Measurements from ENCODE around the gene DRD4.

DRD4 gene

DNA sequence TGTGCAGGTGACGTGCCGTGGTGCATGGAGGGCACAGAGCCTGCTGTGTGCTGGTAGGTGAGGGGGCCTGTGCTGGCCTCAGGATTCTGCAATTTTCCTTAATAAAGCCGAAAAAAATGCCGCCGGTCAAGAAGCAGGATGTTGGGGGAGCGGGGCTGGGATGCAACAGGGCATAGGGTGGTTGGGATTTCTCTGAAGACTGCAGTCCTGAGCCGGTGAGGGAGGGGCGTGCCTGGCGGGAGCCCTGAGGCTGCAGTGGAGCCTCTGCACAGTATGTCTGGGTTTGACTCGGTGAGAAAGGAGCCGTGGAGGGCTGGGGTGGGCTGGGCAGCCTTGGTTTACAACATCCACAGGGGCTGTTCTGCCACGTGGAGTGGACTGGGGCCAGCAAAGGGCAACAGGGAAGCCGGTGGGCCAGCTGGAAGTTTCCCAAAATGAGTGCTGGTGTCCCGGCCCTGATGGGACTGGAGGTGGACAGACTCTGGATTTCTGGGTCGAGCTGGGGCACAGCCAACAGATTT lies 13.7 kb upstream of the DRD4 start:
- DNase-seq, result no peak

DNA sequence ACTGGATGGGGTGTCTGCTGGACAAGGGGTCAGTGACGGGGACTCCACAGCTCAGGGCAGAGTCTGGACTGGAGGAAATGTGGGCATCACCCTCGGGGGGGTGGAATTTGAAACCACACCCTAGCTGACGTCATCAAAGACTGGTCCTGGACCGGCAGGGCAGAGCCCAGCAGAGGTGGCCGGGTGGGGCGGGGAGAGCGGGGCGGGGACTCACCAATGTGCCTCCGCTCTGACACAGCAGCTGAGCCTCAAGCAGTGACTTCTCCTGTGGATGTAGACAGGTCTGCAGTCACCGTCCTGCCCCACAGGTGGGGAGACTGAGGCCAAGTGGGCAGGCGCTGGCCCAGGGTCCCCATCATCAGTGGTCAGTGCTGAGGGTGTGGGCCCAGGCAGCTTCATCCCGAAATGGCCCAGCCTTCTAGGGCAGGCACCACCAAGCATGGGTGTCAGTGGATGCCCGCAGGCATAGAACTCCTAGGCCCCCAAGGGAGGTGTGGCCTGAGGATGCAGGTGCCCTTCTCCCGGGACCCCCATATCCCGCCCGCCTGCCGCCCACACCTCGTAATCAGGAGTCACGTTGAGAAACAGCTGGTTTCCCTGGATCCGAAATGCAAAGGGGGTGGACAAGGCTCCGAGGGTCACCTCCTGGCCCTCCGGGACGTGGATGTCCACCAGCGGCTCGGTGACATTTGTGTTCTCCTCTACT lies 12.9 kb upstream of the DRD4 start:
- DNase-seq, result no peak

DNA sequence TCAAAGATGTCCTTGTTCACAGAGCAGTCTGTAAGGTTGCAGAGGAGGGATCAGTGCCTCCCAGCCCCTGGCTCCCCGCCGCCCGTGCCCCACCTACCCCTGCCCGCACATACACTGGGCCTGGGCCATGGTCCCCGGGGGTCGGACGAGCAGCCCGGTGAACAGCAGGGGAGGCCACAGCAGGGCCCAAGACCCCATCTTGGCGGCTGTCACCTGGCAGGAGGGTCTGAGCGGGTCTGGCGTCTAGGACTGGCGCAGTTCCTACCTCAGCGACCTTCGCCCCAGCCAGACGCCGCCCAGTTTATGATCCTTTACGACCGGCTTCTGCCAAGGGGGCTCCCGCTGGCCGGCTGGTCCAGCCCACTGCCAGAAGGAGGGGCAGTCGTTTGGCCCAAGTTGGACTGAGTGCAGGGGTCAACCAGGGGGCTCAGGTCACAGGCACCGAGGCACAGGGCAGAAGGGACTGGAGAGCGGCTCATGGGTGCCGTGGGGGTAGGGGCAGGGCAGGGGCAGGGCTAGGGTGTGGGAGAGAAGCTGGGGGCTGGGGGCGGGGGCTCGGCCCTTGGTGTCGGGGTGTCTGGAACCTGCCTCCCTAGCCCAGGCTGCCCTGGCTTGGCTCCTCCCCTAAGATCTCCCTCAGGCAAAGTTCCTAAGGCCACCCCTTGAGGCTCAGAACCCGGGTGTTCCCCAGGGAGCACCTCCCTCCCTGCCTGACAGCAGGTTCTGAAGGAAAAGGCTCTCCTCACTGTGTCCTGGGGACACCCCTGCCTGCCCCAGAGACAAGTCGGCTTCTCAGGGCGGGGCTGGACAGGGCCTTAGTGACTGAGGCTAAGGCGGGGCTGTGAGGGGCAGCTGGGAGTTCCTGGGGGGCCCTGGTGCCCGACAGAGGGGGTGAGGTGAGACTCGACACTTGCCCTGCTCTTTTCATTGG lies 12.1 kb upstream of the DRD4 start, which contains the start of gene CDHR5:
TSS of gene CDHR5 (minus strand) at position 251 of the 931 bp plus-strand sequence. CDS start at position 198, 53 bp downstream.
- no peak for DNase-seq

DNA sequence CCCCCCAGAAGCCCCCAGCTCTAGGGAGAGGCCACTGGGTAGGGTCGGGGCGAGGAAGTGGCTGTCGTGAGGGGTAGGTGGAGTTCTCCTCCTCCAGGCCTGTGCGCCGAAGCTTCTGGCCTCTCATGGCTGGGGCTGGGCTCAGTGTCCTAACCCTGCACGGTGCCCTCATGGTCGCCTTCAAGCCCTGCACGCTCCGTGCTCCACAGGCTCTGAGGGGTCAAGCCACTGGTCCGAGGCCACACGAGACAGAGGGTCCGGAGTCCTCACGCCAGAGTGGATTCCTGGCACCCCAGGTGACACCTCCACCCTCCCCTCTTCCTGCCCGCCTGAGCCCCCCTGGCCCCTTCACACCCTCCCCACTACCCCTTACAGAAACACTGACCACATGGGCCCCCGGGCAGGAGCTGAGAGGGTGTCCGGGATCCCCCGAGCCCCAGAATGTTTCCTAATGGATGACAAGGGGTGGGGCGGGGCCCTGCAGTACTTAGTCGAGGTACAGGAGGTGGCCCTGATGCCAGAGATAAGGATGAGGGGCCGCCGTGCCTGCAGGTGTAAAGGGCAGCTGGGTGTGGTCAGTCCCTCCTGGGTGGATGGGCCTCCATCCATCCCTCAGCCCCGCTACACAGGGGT lies 11.3 kb upstream of the DRD4 start:
- DNase-seq, result no peak

DNA sequence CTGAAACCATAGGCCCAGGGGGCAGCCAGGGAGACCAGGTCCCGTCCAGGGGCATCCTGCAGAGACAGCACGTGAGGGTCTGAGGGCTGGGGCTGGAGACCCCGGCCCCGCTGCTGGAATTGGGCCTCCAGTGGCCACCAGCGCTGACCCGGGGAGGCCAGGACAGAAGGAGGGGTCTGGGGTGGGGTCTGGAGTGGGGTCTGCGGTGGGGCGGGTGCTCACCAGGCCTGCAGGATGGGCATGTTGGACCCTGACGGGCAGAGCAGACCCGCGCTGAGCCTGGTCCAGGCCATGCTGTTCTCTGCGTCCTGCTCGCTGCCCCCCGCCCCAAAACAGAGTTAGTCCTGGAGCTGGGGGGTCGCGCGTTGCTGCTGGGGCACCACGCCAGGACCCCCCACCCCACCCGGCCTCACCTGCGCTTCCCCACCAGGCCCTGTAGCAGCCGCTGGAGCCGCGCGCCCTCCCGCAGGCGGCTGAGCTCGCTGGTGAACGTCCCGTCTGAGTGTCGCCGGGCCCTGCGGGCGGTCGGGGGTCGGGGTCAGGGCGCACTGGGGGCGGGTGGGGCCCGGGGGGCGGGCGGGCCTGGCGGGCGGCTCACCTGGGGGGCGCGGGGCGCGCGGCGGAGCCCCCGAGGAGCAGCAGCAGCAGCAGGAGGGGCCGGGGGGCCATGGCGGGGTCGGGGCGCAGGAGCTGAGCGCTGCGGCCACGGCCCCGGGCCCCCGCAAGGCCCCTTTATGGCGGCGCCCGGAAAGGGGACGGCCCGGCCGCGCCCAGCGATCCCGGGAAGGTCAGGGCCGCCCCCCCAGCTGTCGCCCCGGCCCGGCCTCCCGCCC lies 10.4 kb upstream of the DRD4 start, which contains the start of gene SCT:
TSS of gene SCT (minus strand) at position 707 of the 833 bp plus-strand sequence. CDS start at position 669, 38 bp downstream.
- DNase-seq, result no peak

DNA sequence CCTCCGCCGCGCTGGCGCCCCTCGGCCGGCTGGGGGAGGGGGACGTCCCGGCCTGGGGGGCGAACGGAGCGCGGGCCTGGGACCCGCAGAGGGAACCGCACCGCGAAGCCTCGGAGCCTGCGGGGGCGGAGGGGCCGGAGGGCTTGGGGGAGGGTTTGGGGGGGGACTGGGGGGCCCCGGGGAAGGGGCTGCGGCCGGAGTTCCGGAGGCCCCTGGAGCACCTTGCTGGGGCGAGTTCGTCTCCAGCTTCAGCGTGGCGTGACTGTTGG lies 9.8 kb upstream of the DRD4 start:
- no peak for DNase-seq

DNA sequence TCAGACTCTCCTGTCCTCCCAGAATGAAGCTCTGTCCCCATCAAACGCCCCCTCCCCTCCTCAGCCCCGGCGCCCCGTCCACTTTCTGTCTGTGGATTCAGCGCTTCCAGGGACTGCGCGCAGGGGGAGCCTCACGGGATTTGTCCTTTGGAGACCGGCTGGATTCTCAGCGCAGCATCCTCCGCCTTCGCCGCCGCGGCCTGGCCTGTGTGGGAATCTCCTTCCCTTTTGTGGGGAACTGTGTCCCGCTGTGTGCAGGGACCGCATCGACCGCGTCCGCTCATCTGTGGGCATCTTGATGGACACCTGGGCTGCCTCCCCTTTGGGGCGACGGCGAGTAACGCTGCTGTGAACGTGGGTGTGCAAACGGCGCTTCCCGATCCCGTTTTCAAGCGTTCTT lies 9.0 kb upstream of the DRD4 start:
- no peak for DNase-seq

DNA sequence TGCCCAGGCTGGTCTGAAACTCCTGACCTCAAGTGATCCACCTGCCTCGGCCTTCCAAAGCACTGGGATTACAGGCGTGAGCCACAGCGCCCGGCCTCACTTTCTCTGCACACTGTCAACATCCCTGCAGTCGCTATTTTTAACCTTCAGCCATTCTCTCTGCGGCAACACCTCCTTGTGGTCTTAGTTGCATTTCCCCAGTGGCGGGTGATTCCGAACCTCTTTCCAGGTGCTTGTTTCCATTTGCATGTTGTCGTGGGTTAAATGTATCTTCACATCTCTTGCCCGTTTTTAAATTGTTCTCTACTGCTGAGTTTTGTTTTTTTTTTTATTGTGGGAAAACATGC lies 7.9 kb upstream of the DRD4 start:
- no peak for DNase-seq

DNA sequence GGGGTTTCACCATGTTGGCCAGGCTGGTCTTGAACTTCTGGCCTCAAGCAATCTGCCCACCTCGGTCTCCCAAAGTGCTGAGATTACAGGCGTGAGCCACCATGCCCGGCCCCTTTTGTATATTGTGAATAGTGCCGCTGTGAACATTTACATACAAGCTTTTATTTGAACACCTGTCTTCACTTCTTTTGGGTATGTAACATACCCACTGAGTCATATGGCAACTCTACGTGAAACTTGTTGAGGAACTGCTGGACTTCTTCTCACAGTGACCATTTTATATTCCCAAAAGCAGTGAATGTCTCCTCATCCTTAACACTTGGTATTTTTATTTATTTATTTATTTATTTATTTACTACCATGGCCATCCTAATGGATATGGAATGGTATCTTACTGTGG lies 6.2 kb upstream of the DRD4 start:
- no peak for DNase-seq

DNA sequence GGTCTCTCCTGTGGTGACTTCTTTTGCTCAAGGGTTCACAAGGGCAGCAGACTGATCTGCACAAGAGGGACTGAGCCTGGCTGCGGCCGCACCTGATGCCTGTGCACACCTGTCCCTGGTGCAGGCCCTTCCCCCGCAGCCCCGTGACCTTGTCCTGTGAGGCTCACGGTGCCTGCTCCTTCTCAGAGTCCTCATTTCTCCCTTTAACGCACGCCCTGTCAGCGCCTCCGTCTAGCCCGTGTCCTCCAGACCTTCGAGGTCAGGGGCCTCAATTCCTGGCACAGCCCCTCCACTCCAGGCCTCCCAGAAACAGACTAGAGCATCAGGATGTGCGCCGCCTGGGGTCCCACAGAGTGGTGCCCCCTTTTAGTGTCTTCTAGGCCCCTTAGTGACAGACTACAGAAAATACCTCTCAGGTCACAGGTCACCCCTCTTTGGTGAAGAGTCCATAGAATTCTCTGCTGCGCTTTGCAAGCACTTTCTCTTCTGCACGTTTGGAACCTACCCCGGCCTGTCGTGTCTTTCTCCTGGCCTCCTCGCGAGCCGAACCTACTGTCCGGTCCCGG lies 1.0 kb upstream of the DRD4 start:
- DNase-seq, result no peak

DNA sequence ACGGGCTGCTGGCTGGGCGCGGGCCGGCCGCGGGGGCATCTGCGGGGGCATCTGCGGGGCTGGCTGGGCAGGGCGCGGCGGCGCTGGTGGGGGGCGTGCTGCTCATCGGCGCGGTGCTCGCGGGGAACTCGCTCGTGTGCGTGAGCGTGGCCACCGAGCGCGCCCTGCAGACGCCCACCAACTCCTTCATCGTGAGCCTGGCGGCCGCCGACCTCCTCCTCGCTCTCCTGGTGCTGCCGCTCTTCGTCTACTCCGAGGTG lies 194 bp downstream of the DRD4 start:
- no peak for DNase-seq

DNA sequence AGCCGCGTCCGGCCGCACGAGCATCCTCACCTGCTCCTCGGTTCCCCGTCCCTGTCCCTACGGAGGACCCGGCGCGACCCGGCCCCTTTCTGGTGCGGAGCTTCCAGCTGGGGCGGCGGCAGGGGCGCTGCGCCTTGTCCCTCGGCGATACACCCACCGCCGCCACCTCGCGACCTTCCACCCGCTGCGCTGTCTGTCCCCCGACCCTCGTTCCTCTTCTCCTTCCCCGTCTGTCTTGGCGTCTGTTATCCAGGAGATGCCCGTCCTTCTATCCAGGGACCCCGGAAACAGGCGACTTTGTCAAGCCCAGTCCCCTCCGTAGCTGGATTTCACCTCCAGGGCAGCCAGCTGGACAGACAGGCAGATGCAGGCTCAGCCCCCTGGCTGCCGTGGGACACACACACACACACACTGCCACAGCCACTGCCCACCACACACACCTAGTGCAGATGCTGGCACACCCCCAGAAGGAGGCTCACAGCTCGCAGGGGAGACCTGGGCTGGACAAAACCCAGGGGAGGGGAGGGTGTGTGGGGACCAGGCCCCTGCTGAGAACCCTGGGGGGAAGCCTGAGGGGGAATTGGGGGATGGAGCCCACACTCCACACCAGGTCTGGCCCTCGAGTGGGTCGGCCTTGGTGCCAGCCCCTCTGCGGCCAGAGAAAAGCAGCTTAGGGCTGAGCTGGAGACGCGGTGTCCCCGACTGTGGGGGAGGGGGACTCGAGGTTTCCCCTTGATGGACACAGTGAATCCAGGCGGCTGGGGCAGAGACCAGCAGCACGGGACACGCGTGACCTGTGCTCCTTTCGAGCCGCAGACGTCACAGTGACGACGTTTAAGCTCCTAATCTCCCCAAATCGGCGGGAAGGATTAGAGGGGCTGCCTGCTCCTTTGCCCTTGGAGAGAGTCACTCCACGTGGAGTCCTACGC lies 788 bp downstream of the DRD4 start:
- DNase-seq, result no peak

DNA sequence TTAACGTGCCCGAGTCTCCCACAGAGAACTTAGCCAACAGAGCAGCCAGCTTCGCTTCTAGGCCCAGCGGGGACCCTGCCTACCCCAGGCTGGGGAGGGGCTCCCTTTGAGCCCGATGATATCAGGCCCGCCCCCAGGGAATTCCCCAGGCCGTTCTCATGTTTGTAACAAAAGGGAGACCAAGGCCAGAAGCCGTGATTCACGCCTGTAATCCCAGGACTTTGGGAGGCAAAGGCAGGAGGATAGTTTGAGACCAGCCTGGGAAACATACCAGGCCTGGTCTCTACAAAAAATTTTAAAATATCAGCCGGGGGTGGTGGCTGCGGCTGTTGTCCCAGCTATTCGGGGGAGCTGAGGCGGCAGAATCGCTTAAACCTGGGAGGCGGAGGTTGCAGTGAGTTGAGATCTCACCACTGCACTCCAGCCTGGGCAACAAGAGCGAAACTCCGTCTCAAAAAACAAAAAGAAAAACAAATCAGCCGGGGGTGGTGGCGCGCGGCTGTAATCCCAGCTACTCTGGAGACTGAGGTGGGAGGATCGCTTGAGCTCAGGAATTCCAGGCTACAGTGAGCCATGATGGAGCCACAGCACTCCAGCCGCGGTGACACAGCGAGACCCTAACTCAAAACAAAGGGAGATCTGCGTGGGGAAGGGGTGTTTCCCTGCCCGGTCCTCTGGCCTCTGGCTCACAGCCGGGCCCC lies 1.7 kb downstream of the DRD4 start:
- DNase-seq, result no peak

DNA sequence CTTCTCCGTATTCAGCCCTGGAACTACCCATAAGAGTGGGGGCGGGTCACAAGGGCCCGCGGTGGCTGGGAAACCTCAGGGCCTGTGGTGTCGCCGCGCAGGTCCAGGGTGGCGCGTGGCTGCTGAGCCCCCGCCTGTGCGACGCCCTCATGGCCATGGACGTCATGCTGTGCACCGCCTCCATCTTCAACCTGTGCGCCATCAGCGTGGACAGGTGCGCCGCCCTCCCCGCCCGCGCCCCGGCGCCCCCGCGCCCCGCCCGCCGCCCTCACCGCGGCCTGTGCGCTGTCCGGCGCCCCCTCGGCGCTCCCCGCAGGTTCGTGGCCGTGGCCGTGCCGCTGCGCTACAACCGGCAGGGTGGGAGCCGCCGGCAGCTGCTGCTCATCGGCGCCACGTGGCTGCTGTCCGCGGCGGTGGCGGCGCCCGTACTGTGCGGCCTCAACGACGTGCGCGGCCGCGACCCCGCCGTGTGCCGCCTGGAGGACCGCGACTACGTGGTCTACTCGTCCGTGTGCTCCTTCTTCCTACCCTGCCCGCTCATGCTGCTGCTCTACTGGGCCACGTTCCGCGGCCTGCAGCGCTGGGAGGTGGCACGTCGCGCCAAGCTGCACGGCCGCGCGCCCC lies 2.4 kb downstream of the DRD4 start:
- no peak for DNase-seq

DNA sequence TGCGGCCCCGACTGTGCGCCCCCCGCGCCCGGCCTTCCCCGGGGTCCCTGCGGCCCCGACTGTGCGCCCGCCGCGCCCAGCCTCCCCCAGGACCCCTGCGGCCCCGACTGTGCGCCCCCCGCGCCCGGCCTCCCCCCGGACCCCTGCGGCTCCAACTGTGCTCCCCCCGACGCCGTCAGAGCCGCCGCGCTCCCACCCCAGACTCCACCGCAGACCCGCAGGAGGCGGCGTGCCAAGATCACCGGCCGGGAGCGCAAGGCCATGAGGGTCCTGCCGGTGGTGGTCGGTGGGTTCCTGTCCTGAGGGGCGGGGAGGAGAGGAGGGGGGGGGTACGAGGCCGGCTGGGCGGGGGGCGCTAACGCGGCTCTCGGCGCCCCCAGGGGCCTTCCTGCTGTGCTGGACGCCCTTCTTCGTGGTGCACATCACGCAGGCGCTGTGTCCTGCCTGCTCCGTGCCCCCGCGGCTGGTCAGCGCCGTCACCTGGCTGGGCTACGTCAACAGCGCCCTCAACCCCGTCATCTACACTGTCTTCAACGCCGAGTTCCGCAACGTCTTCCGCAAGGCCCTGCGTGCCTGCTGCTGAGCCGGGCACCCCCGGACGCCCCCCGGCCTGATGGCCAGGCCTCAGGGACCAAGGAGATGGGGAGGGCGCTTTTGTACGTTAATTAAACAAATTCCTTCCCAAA lies 3.1 kb downstream of the DRD4 start:
- no peak for DNase-seq

DNA sequence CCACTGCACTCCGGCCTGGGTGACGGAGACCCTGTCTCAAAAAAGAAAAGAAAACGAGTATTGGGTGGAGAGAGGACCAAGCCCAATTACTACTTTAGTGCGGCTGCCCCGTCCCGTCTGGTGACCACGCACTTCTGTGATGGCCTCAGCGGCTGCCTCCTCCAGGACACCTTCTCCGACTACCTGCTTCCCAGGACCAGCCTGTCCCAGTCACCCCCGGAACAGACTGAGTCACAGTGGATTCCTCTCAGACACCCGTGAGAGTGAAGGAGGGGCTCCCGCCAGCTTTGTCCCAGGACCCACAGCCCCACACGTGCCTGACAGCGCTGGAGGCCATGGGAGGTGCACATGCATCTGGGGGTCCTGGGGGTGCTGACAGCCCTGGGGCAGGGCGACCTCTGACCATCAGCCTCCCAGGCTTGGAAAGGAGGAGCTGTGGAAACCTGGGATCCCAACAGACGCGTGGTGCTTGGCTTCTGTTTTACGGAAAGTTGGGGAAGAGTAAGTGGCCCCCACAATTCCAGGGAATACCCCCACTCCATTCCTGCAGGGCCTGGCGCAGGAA lies 4.8 kb downstream of the DRD4 start:
- no peak for DNase-seq

DNA sequence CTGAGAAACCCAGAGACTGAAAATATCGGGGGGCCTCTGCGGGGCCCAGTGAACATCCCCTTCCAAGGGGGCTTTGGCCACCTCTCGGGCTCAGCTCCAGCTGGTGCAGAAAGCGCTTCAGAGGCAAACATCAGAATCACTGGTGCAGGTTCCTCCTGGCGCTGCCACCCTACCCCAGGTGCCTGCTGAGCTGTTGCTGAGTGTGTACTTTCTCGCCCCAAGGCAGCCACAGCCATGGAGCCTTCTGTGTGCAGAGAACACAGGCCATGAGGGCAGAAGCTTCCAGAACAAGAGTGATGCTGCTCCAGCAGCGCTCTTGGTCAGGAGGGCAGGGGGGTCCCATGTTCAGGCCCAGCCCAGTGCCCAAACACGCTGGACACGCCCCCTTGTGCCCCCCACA lies 6.3 kb downstream of the DRD4 start:
- DNase-seq, result no peak

DNA sequence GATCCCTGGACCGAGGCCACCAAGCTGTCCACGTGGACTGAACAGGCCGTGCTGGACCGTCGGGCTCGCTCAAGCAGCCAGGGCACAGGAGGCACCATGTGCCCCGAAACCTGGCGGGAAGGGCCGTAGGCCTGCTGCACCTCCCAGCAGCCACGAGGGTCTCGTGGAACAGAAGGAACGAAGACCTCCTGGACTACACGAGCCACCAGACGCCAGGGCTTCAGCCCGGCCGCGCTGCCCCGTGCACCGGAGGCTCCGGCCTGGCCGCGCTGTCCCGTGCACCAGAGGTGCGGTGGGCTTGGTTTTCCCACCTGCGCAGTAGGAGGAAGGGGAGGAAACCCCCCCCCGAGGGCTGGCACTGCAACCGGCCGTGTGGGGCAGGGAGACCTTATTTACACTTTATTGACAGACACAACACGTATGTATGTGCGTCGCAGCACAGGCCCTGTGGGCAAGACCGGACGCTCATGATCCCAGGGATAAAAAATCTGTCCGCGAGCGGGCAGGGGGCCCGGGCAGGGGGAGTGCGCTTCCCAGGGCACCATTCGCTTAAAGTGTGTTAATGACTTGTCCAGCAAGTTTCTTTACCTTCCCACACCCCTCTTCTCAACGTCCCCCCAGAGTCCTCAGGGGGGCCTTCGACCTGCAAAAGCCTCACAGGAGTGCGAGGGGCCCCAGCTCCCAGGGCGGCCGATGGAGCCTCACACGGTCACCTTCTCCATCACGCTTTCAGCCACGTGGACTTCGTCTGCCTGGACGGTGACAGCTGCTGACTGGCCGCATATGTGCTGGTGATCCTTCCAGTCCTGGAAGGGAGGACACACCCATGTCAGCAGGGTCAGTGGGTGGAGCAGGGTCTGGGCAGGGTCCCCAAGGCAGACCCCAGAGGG lies 7.0 kb downstream of the DRD4 start:
- no peak for DNase-seq
